ENCODE data around the gene COL4A2.

- TF ChIP-seq MYC (IDR thresholded peaks at IDR 0.05; ENCODE audit: borderline replicate concordance, low read length): no peak
- TF ChIP-seq RCOR1 (IDR thresholded peaks at IDR 0.05; ENCODE audit: low read depth, low read length): no peak
- no peak for TF ChIP-seq CBX8 (IDR thresholded peaks at IDR 0.05)
- no peak for TF ChIP-seq MAFK (IDR thresholded peaks at IDR 0.05; ENCODE audit: partially characterized antibody)
- TF ChIP-seq CTCF (IDR thresholded peaks at IDR 0.05): no peak
- TF ChIP-seq HMGXB4 (CRISPR knock-in tag; IDR thresholded peaks at IDR 0.05; ENCODE audit: borderline replicate concordance): no peak
- TF ChIP-seq, protein P1, sequence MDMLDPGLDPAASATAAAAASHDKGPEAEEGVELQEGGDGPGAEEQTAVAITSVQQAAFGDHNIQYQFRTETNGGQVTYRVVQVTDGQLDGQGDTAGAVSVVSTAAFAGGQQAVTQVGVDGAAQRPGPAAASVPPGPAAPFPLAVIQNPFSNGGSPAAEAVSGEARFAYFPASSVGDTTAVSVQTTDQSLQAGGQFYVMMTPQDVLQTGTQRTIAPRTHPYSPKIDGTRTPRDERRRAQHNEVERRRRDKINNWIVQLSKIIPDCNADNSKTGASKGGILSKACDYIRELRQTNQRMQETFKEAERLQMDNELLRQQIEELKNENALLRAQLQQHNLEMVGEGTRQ (IDR thresholded peaks at IDR 0.05): no peak
- TF ChIP-seq POLR2A (IDR thresholded peaks at IDR 0.05; ENCODE audit: low read length): no peak
- no peak for TF ChIP-seq EP300 (IDR thresholded peaks at IDR 0.05)
- TF ChIP-seq PHF8 (IDR thresholded peaks at IDR 0.05; ENCODE audit: borderline replicate concordance, low read depth): no peak
- TF ChIP-seq RFX5 (IDR thresholded peaks at IDR 0.05): no peak
- no peak for TF ChIP-seq JUN (IDR thresholded peaks at IDR 0.05)
- no peak for TF ChIP-seq SMC3 (IDR thresholded peaks at IDR 0.05)
Observed at GRCh38 chr13:110560601-110561343, 253.7 kb downstream of the COL4A2 start.
